ENCODE data around the gene TTC34.

- TF ChIP-seq CTCF (conservative IDR thresholded peaks at IDR 0.05 in 1 of 2, IDR thresholded peaks at IDR 0.05 in 1 of 2; ENCODE audit: extremely low read depth in 1 of 2, insufficient read depth in 1 of 2, low read depth in 1 of 2, low read length in 2 of 2) (no peak), EZH2 (IDR thresholded peaks at IDR 0.05; ENCODE audit: borderline replicate concordance, low read length) (no peak)
These were observed 25.3 kb upstream of the TTC34 start for GRCh38 chr1:2826736-2827292.

Measured in mammary epithelial cell (primary cell).